HEK293 (cell line): ENCODE data around the gene SCAF1.

Experiments used
- CTCF ChIA-PET: fragments of 350-600 bp; formaldehyde crosslinking; extraction: SDS; loops from one replicate; lab custom pipeline; 2021; ENCODE audit warnings: antibody characterized with exemption; lab: Yijun Ruan, JAX
- POLR2A ChIA-PET: fragments of 300-600 bp; formaldehyde crosslinking; extraction: SDS; loops from one replicate; lab custom pipeline; 2020; ENCODE audit warnings: antibody characterized with exemption, inconsistent platforms; lab: Yijun Ruan, JAX
- H3K27ac ChIP-seq: fragments of 200-500 bp; sonication (Bioruptor generic); 2 replicates; pipeline ENCODE4 v1.5.1; 2014; ENCODE audit warnings: low read depth, low read length, control low read depth, inconsistent platforms; ENCODE audit errors: extremely low read depth
- H3K36me3 ChIP-seq, 2 experiments: fragments of 200-500 bp in 1 of 2; sonication (Bioruptor generic) in 1 of 2; 1 replicate in 1 of 2; 2 replicates in 1 of 2; pipeline ENCODE4 v1.5.1; 2014 to 2017; ENCODE audit warnings: inconsistent platforms in 2 of 2, low read length in 2 of 2; ENCODE audit not compliant: control insufficient read depth in 2 of 2, insufficient read depth in 1 of 2
- H3K4me1 ChIP-seq: fragments of 200-500 bp; sonication (Bioruptor generic); 2 replicates; pipeline ENCODE4 v1.5.1; 2014; ENCODE audit warnings: mild to moderate bottlenecking, low read length, inconsistent platforms; ENCODE audit not compliant: control insufficient read depth, insufficient read depth
- H3K4me3 ChIP-seq: 2 replicates; pipeline ENCODE4 v1.5.1; 2011; ENCODE audit warnings: low read depth, mild to moderate bottlenecking, control low read depth, low read length, moderate library complexity
- H3K9me3 ChIP-seq: fragments of 200-500 bp; sonication (Bioruptor generic); 2 replicates; pipeline ENCODE4 v1.5.1; 2014; ENCODE audit warnings: low read depth, low read length, inconsistent platforms; ENCODE audit not compliant: control insufficient read depth, insufficient read depth
- EGR2 ChIP-seq: fragments of 450-650 bp; formaldehyde crosslinking; IDR thresholded peaks from 2 replicates; pipeline ENCODE4 v1.5.1; 2016; ENCODE audit warnings: low read depth, missing biosample characterization, missing genetic modification characterization
- GLIS2 ChIP-seq: fragments of 450-650 bp; formaldehyde crosslinking; IDR thresholded peaks from 2 replicates; pipeline ENCODE4 v1.5.1; 2016; ENCODE audit warnings: missing biosample characterization, missing genetic modification characterization
- HIC1 ChIP-seq: fragments of 450-650 bp; formaldehyde crosslinking; IDR thresholded peaks from 2 replicates; pipeline ENCODE4 v1.5.1; 2016; ENCODE audit warnings: missing biosample characterization, missing genetic modification characterization
- REST ChIP-seq: fragments of 450-650 bp; formaldehyde crosslinking; IDR thresholded peaks from 2 replicates; pipeline ENCODE4 v1.5.1; 2016; ENCODE audit warnings: missing biosample characterization, missing genetic modification characterization
- ZFHX2 ChIP-seq: fragments of 450-650 bp; formaldehyde crosslinking; conservative IDR thresholded peaks from 2 replicates; pipeline ENCODE4 v1.5.1; 2016; ENCODE audit warnings: missing biosample characterization, missing genetic modification characterization
- ZNF610 ChIP-seq: fragments of 450-650 bp; formaldehyde crosslinking; IDR thresholded peaks from 2 replicates; pipeline ENCODE4 v1.5.1; 2016; ENCODE audit warnings: missing biosample characterization, missing genetic modification characterization, borderline replicate concordance
- ZNF621 ChIP-seq: fragments of 450-650 bp; formaldehyde crosslinking; IDR thresholded peaks from 2 replicates; pipeline ENCODE4 v1.5.1; 2017; ENCODE audit warnings: missing biosample characterization, missing genetic modification characterization
- ZNF626 ChIP-seq: fragments of 450-650 bp; sonication (Bioruptor Pico); formaldehyde crosslinking; IDR thresholded peaks from 2 replicates; pipeline ENCODE4 v1.5.1; 2018; ENCODE audit warnings: missing biosample characterization, missing genetic modification characterization, inconsistent platforms
- ZNF645 ChIP-seq: fragments of 450-650 bp; formaldehyde crosslinking; IDR thresholded peaks from 2 replicates; pipeline ENCODE4; 2016; ENCODE audit warnings: missing biosample characterization, missing genetic modification characterization
- ZNF777 ChIP-seq: fragments of 450-650 bp; formaldehyde crosslinking; IDR thresholded peaks from 2 replicates; pipeline ENCODE4 v1.5.1; 2017; ENCODE audit warnings: missing biosample characterization, missing genetic modification characterization, borderline replicate concordance
- TF ChIP-seq, protein P1 (sequence below): fragments of 450-650 bp; IDR thresholded peaks from 2 replicates; pipeline ENCODE4 v1.5.1; 2018; ENCODE audit warnings: missing biosample characterization, missing genetic modification characterization

Gene SCAF1

GRCh38 chr19:49652551-49653465 is 10.8 kb downstream of the SCAF1 start:
- no peak overlapping the region for H3K27ac ChIP-seq
- TF ChIP-seq ZNF626 (tag by site-specific recombination) = no peak
- TF ChIP-seq REST (tag by site-specific recombination) = 0 out of 2 replicates have a peak, but pooled peaks have one; percentile 44
- TF ChIP-seq, all 188 proteins: peak for 1
- Histone ChIP-seq H3K4me3 (no peak overlapping the region), H3K9me3 (no peaks in the 10 kb centered on the region), H3K36me3 (peaks cover 66 to 87% of the 10 kb centered on the region in 2 experiments), H3K4me1 (no peaks in the 10 kb centered on the region)
- ChIA-PET POLR2A (interaction anchor here (0.6 to 3.7 kb wide), 3 partner anchors 12 to 146 kb away, joined by 3 to 17 read pairs (median 6); partner anchors contain the start of genes BCL2L12, IRF3 and RRAS), CTCF (interaction anchor here (0.7 kb wide), 1 partner anchor 32 kb away, joined by 3 read pairs; no protein-coding TSS in a partner anchor)

DNA sequence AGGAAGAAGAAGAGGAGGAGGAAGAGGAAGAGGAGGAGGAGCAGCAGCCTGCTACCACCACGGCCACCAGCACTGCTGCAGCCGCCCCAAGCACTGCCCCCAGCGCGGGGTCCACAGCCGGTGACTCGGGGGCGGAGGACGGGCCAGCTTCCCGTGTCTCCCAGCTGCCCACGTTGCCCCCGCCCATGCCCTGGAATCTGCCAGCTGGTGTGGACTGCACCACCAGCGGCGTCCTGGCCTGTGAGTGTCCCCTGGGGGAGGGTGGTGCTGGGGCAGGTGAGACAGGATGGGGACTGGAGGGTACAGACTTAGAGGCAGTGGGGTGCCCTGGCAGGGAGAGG is 11.4 kb downstream of the SCAF1 start:
- POLR2A ChIA-PET = interaction anchor here (0.6 to 3.7 kb wide), 4 partner anchors 11 to 147 kb away, joined by 3 to 17 read pairs (median 8); partner anchors contain the start of genes BCL2L12, IRF3, RRAS and SCAF1
- Histone ChIP-seq H3K9me3 (no peaks in the 10 kb centered on the region), H3K36me3 (peaks cover 61 to 90% of the 10 kb centered on the region in 2 experiments), H3K4me3 (no peak overlapping the region), H3K4me1 (no peaks in the 10 kb centered on the region), H3K27ac (no peak overlapping the region)
- TF ChIP-seq ZNF610 (tag by site-specific recombination) = no peak
- TF ChIP-seq ZNF645 (tag by site-specific recombination) = no peak
- no peak for TF ChIP-seq ZNF621 (tag by site-specific recombination)
- TF ChIP-seq, protein P1, sequence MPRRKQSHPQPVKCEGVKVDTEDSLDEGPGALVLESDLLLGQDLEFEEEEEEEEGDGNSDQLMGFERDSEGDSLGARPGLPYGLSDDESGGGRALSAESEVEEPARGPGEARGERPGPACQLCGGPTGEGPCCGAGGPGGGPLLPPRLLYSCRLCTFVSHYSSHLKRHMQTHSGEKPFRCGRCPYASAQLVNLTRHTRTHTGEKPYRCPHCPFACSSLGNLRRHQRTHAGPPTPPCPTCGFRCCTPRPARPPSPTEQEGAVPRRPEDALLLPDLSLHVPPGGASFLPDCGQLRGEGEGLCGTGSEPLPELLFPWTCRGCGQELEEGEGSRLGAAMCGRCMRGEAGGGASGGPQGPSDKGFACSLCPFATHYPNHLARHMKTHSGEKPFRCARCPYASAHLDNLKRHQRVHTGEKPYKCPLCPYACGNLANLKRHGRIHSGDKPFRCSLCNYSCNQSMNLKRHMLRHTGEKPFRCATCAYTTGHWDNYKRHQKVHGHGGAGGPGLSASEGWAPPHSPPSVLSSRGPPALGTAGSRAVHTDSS (tag by site-specific recombination) = peak; percentile 92
- TF ChIP-seq EGR2 = peak; percentile 67
- TF ChIP-seq GLIS2 = peak; percentile 57; the same call in 1 of the 2 replicates
- TF ChIP-seq HIC1 (tag by site-specific recombination) = peak; percentile 34; the same call in 1 of the 2 replicates
- TF ChIP-seq ZFHX2 (tag by site-specific recombination) = peak; percentile 55
- TF ChIP-seq ZNF777 = no peak
- CTCF ChIA-PET = interaction anchor here (0.7 kb wide), 1 partner anchor 32 kb away, joined by 3 read pairs; no protein-coding TSS in a partner anchor
